MM.1S (cell line): ENCODE measurements around the gene GARIN5A.

Experiments
- DNase-seq: peaks from one replicate; pipeline ENCODE4 v3.0.0-alpha.2; 2015
- H2AFZ ChIP-seq: fragments of 300-600 bp; sonication (generic); 2 replicates; pipeline ENCODE4 v1.6.0; 2016; ENCODE audit warnings: antibody characterized with exemption, low read length
- H3F3A ChIP-seq: fragments of 300-600 bp; sonication (generic); 2 replicates; pipeline ENCODE4 v1.6.1; 2016; ENCODE audit warnings: mild to moderate bottlenecking, antibody characterized with exemption, low read length, moderate library complexity, mixed read lengths; ENCODE audit not compliant: insufficient read depth
- H3K27ac ChIP-seq: fragments of 300-600 bp; sonication (generic); 2 replicates; pipeline ENCODE4 v1.5.1; 2016; ENCODE audit warnings: mild to moderate bottlenecking, low read length
- H3K27me3 ChIP-seq: fragments of 300-600 bp; sonication (generic); replicated peaks from 2 replicates; pipeline ENCODE4 v1.6.0; 2016; ENCODE audit warnings: low read length; ENCODE audit not compliant: insufficient read depth
- H3K36me3 ChIP-seq: fragments of 300-600 bp; sonication (generic); replicated peaks from 2 replicates; pipeline ENCODE4 v1.6.1; 2016; ENCODE audit warnings: mild to moderate bottlenecking, low read length, mixed read lengths; ENCODE audit not compliant: insufficient read depth
- H3K4me1 ChIP-seq: fragments of 300-600 bp; sonication (generic); 2 replicates; pipeline ENCODE4 v1.6.1; 2016; ENCODE audit warnings: low read length, mixed read lengths
- H3K4me2 ChIP-seq: fragments of 300-600 bp; sonication (generic); 2 replicates; pipeline ENCODE4 v1.6.0; 2016; ENCODE audit warnings: low read depth, low read length
- H3K4me3 ChIP-seq: fragments of 300-600 bp; sonication (generic); 2 replicates; pipeline ENCODE4 v1.5.1; 2016; ENCODE audit warnings: low read length, mixed read lengths
- H3K79me2 ChIP-seq: fragments of 300-600 bp; sonication (generic); 2 replicates; pipeline ENCODE4 v1.6.1; 2016; ENCODE audit warnings: mixed run types, low read length, mixed read lengths
- H3K9ac ChIP-seq: fragments of 300-600 bp; sonication (generic); 2 replicates; pipeline ENCODE4 v1.6.1; 2016; ENCODE audit warnings: low read length, mixed read lengths
- H3K9me2 ChIP-seq: fragments of 300-600 bp; sonication (generic); replicated peaks from 2 replicates; pipeline ENCODE4 v1.6.1; 2016; ENCODE audit warnings: mild to moderate bottlenecking, low read length, mixed read lengths; ENCODE audit not compliant: insufficient read depth
- H3K9me3 ChIP-seq: fragments of 300-600 bp; sonication (generic); replicated peaks from 2 replicates; pipeline ENCODE4 v1.6.1; 2016; ENCODE audit warnings: mild to moderate bottlenecking, low read length, mixed read lengths; ENCODE audit not compliant: insufficient read depth
- H4K20me1 ChIP-seq: fragments of 300-600 bp; sonication (generic); 2 replicates; pipeline ENCODE4 v1.6.1; 2016; ENCODE audit warnings: mild to moderate bottlenecking, low read length, moderate library complexity, mixed read lengths; ENCODE audit not compliant: insufficient read depth
- CTCF ChIP-seq: fragments of 300-600 bp; sonication (generic); IDR thresholded peaks from 2 replicates; pipeline ENCODE4 v1.5.1; 2016; ENCODE audit warnings: antibody characterized with exemption, low read length, mixed read lengths
- EZH2 ChIP-seq: fragments of 300-600 bp; sonication (generic); optimal IDR thresholded peaks from 2 replicates; pipeline ENCODE3; 2017; ENCODE audit warnings: low read depth, mild to moderate bottlenecking, antibody characterized with exemption, low read length, mixed read lengths
- EZH2phosphoT487 ChIP-seq: fragments of 300-600 bp; sonication (generic); IDR thresholded peaks from 2 replicates; pipeline ENCODE4 v1.6.1; 2018; ENCODE audit warnings: antibody characterized with exemption, low read length

The GARIN5A gene

GRCh38 chr19:50501568-50502475 is 25.2 kb upstream of the GARIN5A start:
- Histone ChIP-seq H2AFZ (no peak overlapping the region), H3F3A (no peaks in the 10 kb centered on the region), H3K36me3 (no peaks in the 10 kb centered on the region), H4K20me1 (no peaks in the 10 kb centered on the region), H3K27ac (no peak overlapping the region), H3K4me2 (no peak overlapping the region), H3K79me2 (no peaks in the 10 kb centered on the region), H3K9me2 (no peaks in the 10 kb centered on the region), H3K27me3 (no peaks in the 10 kb centered on the region), H3K9me3 (no peaks in the 10 kb centered on the region), H3K9ac (no peak overlapping the region), H3K4me1 (no peaks in the 10 kb centered on the region), H3K4me3 (no peak overlapping the region)
- no peak for DNase-seq
- TF ChIP-seq EZH2 (no peak), EZH2phosphoT487 (no peak), CTCF (no peak)

DNA sequence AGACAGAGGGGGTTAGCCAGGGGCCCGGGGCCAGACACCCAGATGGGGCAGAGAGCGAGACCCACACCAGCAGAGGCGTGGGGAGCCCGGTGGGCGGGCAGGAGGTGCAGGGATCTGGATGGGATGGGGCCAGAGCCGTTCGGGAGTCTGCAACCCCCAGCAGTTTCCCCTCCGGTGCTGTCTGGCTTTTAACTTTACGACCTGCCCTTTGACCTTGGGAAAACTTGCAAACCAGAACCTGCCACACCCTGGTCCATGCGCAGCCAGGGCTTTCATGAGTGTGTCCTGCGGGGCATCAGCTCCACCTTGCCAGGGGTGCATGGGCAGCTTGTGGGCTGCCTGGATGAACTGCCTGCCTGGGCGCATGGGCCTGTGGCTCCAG is 24.5 kb upstream of the GARIN5A start:
- no peaks in the 10 kb centered on the region for H3K9me3 ChIP-seq
- H3K27me3 ChIP-seq = no peaks in the 10 kb centered on the region
- no peaks in the 10 kb centered on the region for H3K79me2 ChIP-seq
- H4K20me1 ChIP-seq = no peaks in the 10 kb centered on the region
- no peak overlapping the region for H3K4me3 ChIP-seq
- H3K27ac ChIP-seq = no peak overlapping the region
- no peaks in the 10 kb centered on the region for H3K9me2 ChIP-seq
- no peak overlapping the region for H3K4me2 ChIP-seq
- H3F3A ChIP-seq = no peaks in the 10 kb centered on the region
- TF ChIP-seq EZH2phosphoT487 (no peak), CTCF (no peak), EZH2 (no peak)
- no peak for DNase-seq
- H3K36me3 ChIP-seq = no peaks in the 10 kb centered on the region
- H3K9ac ChIP-seq = no peak overlapping the region
- no peak overlapping the region for H2AFZ ChIP-seq
- no peaks in the 10 kb centered on the region for H3K4me1 ChIP-seq

- no peaks in the 10 kb centered on the region for H3K36me3 ChIP-seq
- H3K27me3 ChIP-seq = no peaks in the 10 kb centered on the region
- H4K20me1 ChIP-seq = no peaks in the 10 kb centered on the region
- no peaks in the 10 kb centered on the region for H3K4me1 ChIP-seq
- TF ChIP-seq EZH2 (no peak), CTCF (no peak)
- H3K27ac ChIP-seq = no peak overlapping the region
- H3K79me2 ChIP-seq = no peaks in the 10 kb centered on the region
- H3K9ac ChIP-seq = no peak overlapping the region
- no peaks in the 10 kb centered on the region for H3F3A ChIP-seq
- no peak for DNase-seq
- no peak overlapping the region for H2AFZ ChIP-seq
- H3K9me3 ChIP-seq = no peaks in the 10 kb centered on the region
- no peak overlapping the region for H3K4me2 ChIP-seq
- no peaks in the 10 kb centered on the region for H3K9me2 ChIP-seq
- H3K4me3 ChIP-seq = no peak overlapping the region
Observed at GRCh38 chr19:50500753-50501151, 24.1 kb upstream of the GARIN5A start.
